HG03060 (cell line): ENCODE data around the gene FGFR2.

Experiments used
- ATAC-seq: cut with Tn5 transposase; IDR thresholded peaks from one replicate; pipeline ENCODE4 v1.9.1; 2021; ENCODE audit warnings: low read depth, moderate number of reproducible peaks; ENCODE audit not compliant: unreplicated experiment

The FGFR2 gene

GRCh38 chr10:121501796-121502195 is 96.4 kb downstream of the FGFR2 start:
- ATAC-seq = no peak

DNA sequence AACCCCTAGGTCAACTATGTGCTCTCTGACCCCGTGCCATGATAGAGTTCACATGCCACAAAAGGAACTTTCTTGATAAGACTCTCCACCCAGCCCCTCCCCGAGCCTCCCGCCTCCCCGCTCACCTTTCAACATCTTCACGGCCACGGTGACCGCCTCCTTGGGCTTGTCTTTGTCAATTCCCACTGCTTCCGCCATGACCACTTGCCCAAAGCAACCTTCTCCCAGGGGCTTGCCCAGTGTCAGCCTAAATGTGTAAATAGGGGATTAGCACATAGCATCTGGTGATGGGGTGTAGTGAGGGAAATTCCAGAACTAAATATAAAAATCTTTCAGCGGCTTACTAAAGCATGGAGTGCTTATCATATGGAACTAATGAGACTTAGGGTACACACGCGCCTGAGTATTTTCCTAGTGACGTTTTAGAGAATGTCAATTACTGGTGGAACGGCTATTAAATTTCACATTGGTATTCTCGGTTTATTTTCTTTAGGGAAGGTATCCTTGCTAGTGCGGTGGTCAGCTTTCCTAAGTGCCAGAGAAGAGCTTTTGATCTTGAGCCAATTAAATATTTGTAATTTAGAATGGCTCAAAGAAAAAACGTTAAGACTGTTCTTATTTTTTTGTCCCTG is 97.4 kb downstream of the FGFR2 start:
- ATAC-seq = no peak

GRCh38 chr10:121497513-121498470 is 100.5 kb downstream of the FGFR2 start:
- ATAC-seq = no peak

DNA sequence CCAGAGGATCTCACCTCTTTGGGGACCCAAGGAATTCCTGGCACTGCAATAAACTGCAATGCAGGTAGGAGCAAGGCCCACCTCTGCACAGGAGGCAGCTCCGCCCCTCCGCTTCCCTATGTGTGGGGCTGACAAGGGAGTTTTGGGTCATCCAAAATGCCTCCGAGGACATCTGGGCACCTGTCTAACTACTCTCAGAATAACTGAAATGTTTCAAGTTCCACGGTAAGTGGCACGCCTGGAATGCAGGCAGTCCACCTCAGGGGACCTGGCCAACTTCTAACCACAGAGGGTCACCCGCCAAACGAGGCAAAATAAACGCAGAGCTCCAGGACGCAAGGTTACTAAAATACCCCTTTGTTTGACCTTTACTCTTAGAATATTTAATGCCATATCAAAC is 102.5 kb downstream of the FGFR2 start:
- ATAC-seq = no peak

DNA sequence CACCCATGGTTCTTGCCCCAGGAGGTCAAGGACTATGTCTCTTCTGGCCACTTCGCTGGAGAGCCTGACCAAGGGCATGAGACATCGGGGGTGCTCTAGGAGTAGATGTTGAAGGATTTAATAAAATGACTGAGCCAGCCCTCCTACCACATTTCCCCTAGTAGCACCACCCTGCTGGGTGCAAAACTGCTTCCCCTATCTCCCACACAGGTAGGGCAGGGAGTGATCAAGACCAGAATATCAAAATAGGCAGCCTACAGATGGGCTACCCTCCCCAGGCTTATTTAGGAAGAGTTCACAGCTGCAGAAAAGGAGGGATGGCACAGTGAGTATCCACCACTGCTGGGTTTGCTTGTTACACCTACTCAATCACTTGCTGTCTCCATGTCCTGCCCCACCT is 103.9 kb downstream of the FGFR2 start:
- no peak for ATAC-seq

GRCh38 chr10:121493521-121493920 is 104.7 kb downstream of the FGFR2 start:
- ATAC-seq = no peak

DNA sequence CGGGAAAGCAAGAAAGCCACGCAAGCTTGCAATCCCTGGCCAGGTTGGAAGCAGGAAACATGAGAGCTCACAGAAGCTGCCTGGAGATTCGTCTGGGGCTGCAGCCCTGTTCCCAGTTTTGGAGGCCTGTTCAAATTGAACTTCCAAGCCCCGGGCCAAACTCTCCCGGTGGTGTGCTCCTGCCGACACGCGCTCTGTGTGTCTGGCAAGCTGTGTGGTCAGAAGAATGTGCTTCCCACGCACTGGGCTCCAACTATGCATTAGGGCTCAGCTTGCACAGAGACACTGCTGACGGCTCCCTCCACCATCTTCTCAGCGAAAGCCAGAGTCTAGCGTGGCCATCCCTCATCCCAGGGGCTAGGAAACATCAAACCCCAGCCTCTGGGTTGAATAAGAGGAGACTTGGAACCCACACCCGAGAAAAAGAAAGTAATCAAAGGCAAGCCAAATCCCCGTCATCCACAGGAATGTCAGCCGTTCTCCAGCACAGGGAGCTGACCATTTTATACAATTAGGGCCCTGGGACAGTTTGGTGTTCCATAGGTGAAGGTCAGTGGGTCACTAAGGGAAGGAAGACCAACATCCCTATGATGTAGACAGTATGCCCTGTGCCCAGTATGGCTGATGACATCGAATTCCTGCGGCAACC is 107.2 kb downstream of the FGFR2 start:
- no peak for ATAC-seq

GRCh38 chr10:121485436-121486139 is 112.7 kb downstream of the FGFR2 start:
- no peak for ATAC-seq

DNA sequence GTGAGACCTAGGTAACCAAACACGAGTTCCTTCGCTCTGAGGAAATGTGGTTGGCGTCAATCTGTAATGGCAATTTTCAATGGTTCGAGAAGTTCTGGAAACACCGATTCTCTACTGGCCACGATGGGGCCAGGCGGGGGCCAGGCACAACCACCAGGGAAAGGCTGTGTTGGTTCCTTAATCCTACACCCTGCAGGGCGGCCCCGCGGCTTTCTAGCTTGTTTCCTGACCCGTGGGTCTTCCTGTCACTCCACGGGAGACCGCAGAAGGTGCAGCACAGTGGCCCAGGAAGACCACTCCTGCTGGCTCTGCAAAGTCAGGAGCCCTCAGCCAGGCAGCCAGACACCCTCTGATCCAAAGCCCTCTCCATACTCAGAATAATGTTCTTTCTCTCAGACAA is 113.4 kb downstream of the FGFR2 start:
- no peak for ATAC-seq

GRCh38 chr10:121484401-121484800 is 113.8 kb downstream of the FGFR2 start:
- no peak for ATAC-seq

- ATAC-seq = no peak
Observed at GRCh38 chr10:121481180-121481579, 117.1 kb downstream of the FGFR2 start.

GRCh38 chr10:121478556-121478955 is 119.7 kb downstream of the FGFR2 start:
- no peak for ATAC-seq

DNA sequence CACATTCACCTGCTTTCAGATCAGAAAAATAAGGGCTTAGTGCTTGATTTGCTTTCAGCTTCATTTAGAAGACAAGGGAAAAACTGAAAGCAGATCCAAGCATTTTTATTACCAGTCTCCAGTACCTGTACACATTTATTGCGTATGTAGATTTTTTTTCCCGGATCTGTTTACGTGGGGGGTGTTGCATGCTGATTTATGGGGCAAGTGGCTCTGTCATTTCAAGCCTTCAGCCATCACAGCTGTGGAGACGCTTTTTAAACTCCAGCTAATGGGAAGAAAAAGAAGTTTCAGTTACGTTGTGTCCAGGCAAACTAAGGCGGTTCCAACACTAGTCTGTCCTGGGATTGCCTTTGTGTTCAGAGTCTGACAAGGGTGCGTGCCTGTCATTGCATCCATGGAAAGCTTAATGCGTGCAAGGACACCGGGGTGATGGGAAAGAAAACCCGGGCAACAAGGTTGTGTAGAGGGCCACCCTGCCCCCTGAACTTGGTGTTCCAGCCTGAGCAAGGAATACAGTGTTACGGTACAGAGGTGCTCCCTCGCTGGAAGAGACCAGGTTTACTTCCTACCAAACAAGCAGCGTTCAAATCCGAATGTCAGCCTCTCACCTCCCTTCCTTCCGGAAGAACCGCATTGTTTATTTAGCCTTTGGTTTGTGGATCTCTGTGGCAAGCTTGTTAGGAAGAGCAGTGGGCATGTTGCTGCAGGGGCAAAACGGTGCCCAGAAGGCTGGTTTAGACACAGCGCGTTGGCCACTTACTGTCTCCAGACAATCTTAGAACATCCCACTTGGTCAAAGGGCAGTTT is 128.2 kb downstream of the FGFR2 start:
- no peak for ATAC-seq

- no peak for ATAC-seq
Observed at GRCh38 chr10:121468726-121469125, 129.5 kb downstream of the FGFR2 start.

- ATAC-seq = no peak
Observed at GRCh38 chr10:121466424-121466823, 131.8 kb downstream of the FGFR2 start.

DNA sequence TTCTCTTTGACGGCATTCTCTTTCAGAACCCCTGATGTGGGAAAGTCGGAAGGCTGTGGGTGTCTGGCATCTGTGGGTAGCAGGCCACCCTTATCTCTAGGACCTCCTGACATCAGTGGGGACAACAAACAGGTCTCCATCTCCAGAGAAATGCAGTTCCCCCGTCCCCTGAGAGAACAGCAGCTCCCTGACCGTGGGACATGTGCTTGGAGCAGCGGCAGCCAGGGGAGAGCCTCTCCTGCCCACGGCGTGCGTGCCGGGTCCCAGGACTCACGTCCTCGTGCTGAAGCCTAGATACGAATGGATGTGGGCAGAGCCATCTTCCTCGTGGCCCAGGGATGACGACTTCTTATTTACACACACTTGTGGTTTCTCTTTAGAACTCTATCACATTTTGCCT is 133.0 kb downstream of the FGFR2 start:
- ATAC-seq = no peak

DNA sequence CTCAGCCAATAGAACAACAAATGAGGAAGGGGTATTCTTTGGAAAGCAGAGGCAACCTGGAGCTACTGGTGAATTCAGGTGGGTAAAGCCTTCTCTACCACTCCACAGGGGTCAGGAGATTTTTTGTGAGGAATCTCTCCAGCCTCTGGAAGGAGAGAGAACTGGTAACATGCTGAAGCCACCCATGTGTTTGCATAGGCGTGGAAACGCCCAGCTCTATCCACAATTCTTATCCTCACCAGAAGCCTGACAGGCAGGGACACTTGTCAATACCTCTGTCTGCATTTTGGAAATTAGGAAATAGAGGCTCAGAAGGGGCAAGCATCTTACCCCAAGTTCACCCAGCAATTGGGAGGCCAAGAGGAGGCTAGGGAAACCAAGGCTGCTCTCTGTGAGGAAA is 133.7 kb downstream of the FGFR2 start:
- ATAC-seq = no peak

- no peak for ATAC-seq
Observed at GRCh38 chr10:121462955-121463354, 135.3 kb downstream of the FGFR2 start.

DNA sequence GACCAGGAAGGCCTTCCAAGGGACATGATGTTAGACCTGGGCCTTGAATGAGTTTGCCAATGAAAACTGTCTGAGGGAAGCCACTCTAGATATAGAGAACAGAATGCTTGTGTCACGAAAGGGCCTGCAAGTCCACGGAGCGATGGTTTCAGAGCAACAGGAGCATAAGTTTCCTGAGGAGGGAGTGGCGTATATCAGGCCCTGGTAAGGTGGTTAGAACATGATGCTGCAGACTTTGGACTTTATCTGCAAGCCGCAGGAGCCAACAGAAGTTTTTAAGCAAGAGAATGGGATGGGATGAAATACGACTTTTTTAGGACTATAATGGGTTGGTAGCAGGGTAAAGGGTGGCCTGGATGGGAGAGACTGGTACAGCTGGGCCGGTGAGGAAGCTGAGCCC is 136.0 kb downstream of the FGFR2 start:
- no peak for ATAC-seq

GRCh38 chr10:121461307-121461706 is 136.9 kb downstream of the FGFR2 start:
- no peak for ATAC-seq
